Dedifferentiated amniotic fluid mesenchymal stem cell (primary cell): Measurements from ENCODE around the gene DTD1.

Source experiments
- DNase-seq: peaks from one replicate; pipeline ENCODE4 v3.0.0-alpha.2; 2016; ENCODE audit errors: extremely low spot score

DTD1 gene

DNA sequence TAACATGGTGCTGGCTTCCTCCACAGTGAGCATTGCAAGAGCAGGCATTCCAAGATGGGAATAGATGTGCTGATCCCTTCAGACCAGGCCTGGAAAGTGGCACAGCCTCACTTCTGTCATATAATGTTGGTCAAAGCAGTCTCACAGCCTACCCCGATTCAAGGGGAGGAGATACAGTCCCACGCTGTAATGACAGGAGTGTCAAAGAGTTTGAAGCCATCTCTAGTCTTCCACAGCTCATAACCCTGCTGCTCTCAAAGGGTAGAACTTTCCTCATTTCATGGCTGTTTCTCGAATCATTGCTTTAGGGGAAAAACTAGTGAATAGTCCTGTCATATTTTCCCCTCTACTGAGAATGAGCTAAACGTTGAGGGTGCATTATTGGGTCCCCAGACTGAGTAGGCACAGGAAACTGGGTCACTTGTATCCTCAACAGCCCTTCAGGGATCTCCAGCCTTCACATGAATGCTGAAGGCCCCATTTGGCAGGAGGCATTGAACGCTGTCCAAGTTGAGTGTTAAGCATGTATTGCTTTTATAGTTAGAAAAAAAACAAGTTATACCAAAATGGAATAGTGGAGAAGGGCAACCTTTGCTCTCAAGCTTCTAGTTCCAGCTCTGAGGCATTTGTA is 27.3 kb downstream of the DTD1 start:
- no peak for DNase-seq

- DNase-seq: no peak
Observed at GRCh38 chr20:18621004-18621403, 33.1 kb downstream of the DTD1 start.

GRCh38 chr20:18623156-18623910 is 35.5 kb downstream of the DTD1 start:
- DNase-seq: no peak

DNA sequence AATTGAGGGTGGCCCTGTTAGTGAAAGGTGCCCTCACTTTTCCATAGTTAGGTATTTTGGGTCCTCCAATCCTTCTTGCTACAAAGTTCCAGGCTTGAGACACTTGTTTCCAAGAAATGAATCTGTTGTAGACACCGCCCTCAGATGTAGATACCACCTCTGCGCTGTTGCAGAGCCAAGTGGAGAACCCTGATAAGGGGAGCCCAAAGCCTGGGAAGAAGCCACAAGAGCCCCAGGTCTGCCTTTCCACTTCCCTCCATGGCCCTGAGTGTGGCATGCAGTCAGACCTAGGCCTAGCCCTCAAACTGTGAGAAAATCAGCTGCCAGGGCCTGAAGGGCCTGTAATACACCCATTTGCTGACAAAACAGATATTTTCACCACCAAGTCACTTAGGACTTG is 37.1 kb downstream of the DTD1 start:
- DNase-seq: no peak

DNA sequence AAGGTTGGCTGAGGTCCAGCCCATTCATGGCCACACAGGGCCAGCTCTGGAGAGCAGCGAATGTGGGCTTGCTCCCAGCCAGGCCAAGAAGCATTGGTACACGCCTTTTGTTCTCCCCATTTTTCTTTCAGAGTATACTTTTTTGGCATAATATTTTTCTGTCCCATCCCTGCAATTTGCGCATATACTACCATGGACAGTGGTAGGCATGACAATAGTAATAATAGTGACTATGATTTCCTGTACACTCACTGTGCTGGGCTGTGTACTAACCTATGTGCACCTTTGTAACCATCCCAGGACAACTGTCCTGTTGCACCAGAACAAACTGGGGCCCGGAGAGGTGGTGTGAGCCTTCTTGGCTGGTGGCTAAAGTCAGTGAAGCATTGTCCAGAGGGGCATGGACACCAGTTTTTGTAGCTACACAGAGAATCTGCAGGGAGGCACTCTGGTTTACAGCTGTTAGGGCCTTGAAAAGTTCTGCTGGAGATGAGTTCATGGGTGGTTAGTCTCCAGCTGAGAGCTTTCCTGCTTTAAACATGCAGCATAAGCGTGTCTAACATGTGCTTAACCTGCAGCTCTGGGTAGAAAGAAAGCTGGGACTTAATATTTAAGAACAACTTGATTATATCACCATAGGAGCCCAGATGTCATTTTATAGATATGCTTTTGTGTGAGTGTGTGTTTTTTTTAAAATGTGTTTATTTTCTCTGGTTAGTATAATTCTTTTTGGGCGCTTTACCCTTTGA is 38.2 kb downstream of the DTD1 start:
- no peak for DNase-seq

DNA sequence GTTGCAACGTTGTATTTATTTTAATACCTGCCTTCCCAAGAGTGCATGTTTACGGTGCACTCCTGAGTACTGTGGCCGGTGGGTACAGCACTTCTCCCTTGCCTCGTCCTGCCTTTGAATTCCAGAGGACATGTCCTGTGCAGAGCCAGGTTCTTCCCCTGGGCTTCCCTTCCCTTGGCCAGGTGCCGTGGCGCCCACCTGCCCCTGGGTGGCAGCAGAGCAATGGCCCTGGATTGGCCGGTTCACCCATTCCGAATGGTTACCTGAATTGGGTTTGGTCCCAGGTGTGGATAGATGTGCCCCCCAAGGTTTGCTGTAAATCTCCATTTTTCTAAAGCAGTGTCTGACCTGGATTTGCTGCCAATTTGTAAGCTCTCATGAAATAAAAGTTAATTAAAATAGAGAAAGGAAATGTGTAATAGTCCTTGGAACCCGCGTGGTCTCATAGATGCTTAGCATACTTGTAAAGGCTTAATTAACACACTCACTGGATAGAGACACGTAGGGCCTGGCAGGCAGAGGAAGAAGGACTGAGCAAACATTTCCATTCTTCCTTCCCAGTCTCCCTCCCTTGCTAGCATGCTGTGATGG is 40.6 kb downstream of the DTD1 start:
- no peak for DNase-seq

- peak; percentile 49 for DNase-seq
Observed at GRCh38 chr20:18632196-18632789, 44.4 kb downstream of the DTD1 start.

DNA sequence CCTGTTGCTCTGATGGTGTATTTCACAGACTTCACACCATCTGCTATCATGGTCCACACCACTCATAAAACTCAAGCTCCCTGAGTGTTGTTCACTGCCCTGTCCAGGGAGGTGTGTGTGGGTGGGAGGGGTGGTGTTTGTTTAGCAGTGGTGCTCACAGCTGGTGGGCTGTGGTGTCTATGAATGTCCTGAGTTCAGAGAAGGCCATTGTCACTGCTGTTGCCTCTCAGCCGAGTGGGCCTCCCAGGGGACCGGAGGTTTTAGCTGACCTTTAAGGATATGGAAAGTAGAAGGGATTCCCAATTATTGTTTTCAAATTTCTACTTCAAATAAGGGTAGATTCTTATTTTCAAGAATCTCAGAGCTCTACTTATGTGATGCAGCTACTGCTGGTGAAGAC is 45.6 kb downstream of the DTD1 start:
- DNase-seq: no peak

DNA sequence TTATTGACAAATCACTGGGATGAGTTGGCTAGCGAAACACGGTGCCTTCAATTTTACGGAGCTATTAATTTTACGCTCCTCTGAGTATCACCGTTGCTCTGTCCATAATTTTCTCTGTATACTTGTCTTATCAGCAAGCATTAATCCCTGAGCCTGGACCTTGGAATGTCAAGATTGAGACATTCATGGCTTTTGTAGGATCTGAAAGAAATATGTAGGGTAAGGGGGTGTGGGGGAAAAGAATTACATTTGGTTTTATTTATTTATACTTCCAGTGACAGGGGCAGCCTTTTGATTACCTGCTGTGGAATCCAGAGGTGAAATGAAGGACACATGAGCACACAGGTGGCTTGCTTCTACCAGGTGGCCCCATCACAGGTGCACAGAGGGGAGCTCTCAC is 46.6 kb downstream of the DTD1 start:
- DNase-seq: no peak

DNA sequence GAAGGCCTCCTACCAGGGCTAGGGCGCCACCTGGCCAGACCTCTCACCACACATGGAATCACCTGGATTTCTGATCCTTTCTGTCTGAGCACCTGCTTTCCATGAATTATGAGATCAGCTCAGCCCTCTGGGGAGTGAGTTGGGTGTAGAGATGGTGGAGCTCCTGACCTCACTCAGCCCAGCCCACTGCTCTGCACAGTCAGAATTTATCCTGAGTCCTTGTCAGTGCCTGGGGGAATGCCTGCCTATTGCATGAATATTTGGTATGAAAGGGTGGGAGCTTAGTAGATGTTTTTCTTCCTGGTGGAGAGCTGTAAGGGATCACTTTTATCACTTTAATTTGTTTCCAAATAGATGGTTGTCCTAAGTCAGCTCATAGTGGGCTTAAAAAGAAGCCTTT is 47.5 kb downstream of the DTD1 start:
- DNase-seq: no peak

DNA sequence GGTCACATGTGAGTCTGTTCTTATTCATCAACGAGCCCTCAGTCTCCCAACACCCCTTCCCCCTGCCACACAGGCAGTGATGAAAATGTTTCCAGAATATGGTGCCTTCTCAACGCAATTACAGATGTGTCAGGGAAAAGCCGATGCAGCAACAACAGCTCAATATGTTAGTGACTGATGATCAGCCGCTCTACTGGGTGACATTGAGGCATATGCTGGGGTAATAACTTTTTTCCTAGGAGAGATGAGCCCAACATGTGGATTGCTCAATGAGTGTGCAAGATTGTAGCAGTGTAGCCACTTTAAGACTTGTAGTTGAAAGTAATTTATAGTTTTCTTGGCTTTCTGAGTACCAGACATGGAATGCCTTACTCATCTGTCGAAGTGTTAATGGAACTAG is 49.4 kb downstream of the DTD1 start:
- DNase-seq: no peak

GRCh38 chr20:18638768-18639167 is 50.9 kb downstream of the DTD1 start:
- DNase-seq: no peak

DNA sequence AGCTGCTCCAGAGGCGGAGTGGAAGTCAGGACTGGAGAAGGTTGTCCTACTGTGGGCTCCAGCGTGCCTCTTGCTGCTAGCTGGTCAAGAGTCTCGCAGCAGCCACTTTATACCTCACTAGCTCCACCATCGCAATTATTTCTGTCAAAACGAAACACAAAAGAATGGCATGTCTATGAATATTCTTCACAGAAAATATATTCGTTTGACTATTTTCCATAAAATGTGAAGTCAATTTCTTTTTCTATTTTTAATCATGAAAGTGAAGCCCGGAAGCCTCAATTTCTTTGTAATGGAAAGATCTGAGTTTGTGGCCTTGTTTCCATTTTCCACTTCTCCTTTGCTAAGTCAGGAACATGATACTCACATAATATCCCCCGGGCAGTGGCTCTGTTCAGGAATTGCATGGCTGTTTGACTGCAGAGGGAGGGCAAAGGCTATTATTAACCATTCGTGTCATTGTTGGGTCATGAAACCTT is 51.7 kb downstream of the DTD1 start:
- DNase-seq: no peak

DNA sequence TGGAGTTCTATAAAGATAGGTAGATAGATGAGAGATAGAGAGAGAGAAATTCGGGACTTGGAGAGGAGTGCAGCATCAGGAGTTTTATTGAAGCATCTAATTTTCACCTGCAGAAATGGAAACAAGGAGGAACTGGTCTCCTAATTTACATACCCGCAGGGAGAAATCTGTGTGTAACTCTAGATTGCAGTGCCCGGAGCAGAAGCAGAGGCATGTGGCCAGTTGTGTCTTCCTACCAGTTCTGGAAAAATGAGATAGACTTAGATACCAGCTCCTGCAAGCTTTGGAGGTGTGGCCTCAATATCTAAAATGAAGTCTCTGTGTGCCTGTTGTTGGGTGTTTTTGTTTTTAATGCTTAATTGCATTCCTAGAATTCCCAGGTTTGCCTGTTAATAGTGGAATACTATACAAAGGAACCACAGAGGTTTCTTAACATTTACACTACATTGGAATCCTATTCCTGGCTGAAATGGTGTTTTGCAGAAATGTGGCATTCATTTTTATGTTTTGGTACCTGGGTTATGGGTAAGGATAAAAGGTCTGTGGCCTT is 57.4 kb downstream of the DTD1 start:
- no peak for DNase-seq

GRCh38 chr20:18645851-18646250 is 58.0 kb downstream of the DTD1 start:
- peak; percentile 30 for DNase-seq

- DNase-seq: no peak
Observed at GRCh38 chr20:18647777-18648176, 59.9 kb downstream of the DTD1 start.

DNA sequence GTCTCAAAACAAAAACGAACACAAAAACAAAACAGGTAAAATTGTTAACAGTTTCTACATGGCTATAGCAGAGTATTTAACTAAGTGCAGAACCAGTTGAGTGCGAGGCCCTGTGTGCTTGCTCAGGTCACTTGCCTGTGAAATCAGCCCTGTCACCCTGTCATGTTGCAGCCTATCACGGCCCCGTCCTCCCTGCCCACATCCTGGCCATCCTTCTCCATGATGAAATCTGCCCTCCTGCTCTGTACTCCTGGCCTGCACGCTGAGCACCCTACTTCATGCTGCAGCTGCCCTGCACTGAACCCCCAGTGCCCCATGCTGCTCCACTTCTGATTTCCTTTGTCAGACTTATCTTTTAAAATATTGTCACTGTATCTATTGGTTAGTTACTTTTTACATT is 62.4 kb downstream of the DTD1 start:
- no peak for DNase-seq

DNA sequence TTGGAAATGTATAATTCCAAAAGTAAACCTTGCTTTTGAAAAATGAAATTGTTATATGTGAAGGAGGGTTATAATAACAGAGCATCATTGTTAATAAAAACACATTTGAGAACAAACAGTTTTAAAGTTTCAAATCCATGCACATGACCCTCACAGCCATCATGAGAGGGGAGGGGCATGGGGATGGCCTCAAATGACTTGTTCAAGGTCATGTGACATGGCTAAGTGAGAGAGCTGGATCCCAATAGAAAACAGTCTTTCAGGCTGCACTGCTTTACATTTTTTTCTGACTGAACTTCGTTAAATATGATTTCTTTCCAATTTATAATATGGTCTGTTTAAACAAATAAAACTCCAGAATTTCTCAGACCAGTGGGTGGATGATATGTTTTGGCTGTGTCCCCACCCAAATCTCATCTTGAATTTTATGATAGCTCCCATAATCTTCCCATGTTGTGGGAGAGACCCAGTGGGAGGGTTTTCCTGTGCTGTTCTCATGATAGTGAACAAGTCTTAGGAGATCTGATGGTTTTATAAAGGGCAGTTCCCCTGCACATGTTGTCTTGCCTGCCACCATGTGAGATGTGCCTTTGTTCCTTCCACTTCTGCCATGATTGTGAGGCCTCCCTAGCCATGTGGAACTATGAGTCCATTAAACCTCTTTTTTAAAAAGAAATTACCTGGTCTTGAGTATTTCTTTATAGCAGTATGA is 66.0 kb downstream of the DTD1 start:
- no peak for DNase-seq

DNA sequence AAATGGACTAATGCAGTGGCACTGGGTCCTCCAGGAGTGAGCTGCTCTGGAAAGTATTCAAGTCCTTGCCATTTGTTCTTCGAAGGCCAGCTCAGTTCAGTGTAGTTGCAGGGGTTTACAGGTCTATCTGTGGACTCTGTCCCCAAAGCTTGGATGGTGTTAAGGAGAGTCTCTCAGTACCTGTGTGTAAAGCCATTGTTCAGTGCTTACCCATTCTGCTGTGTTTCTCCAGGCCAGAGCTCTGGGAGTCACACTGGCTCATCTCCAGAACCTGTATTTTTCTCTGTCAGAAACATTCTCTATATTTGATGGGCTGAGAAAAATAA is 66.6 kb downstream of the DTD1 start:
- no peak for DNase-seq

GRCh38 chr20:18657575-18657974 is 69.7 kb downstream of the DTD1 start:
- no peak for DNase-seq
